Tibial artery (tissue), 4 donors: ENCODE data around the gene LAMA2.

Source experiments
- DNase-seq, 2 donors: peaks; one replicate each; pipeline ENCODE4 v3.0.0-alpha.2; 2019
- H3K27ac ChIP-seq, 2 donors: fragments of 200-600 bp; sonication (generic) in 1 of 2; 1 replicate in 1 of 2; 2 replicates in 1 of 2; pipeline ENCODE4 v1.5.1; 2018 to 2019; ENCODE audit warnings: mild to moderate bottlenecking in 1 of 2
- H3K27me3 ChIP-seq, 2 donors: fragments of 200-600 bp; sonication (generic) in 1 of 2; one replicate each; pipeline versions ENCODE4 v1.5.1 to v1.6.0; 2016 to 2019
- H3K36me3 ChIP-seq, 3 donors: fragments of 200-600 bp; sonication (generic) in 2 of 3; one replicate each; pipeline ENCODE4 v1.5.1; 2016 to 2019; ENCODE audit warnings: mild to moderate bottlenecking in 2 of 3
- H3K4me1 ChIP-seq, 4 donors: fragments of 200-600 bp; sonication (generic) in 2 of 4; 1 replicate in 3 of 4; 2 replicates in 1 of 4; pipeline ENCODE4 v1.5.1; 2016 to 2019
- H3K4me3 ChIP-seq, 2 donors: fragments of 200-600 bp; sonication (generic) in 1 of 2; 1 replicate in 1 of 2; 2 replicates in 1 of 2; pipeline ENCODE4 v1.5.1; 2018 to 2019; ENCODE audit warnings: mild to moderate bottlenecking in 2 of 2
- H3K9me3 ChIP-seq, 3 donors: fragments of 200-600 bp; sonication (generic) in 1 of 3; one replicate each; pipeline ENCODE4 v1.5.1; 2016 to 2019
- intact Hi-C: fragments of 100-400 bp; cut with DNase I; formaldehyde crosslinking; loops from one replicate; pipeline ENCODE4 v1.15.0; 2023; ENCODE audit warnings: low total_unique reads
- TF ChIP-seq, protein P1 (sequence below), 2 experiments: fragments of 200-600 bp in 1 of 2; fragments of 450-650 bp in 1 of 2; IDR thresholded peaks; one replicate each; pipeline ENCODE4 v1.5.1; 2017 to 2019; ENCODE audit warnings: antibody characterized with exemption in 2 of 2, mild to moderate bottlenecking in 1 of 2, moderate library complexity in 1 of 2

The LAMA2 gene

DNA sequence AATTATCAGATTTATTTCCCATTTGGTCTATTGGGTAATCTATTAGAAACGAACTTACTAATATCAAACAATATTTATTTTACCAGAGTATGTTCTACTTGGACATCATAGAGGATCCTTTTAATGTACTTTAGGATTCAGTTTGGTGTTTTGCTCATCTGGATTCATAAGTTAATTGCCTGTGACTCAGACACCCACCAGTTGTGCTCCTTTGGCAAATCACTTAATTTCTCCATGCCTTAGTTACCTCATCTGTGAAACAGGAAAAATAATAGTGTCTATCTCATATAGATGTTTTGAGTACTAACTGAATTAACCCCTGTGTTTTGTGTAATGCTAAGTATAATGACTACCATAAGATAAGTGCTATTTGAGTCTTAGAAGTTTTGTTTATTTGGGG, 292.1 kb downstream of the LAMA2 start:
- Histone ChIP-seq H3K4me3 (no peak overlapping the region), H3K27ac (no peak overlapping the region), H3K36me3 (no peaks in the 10 kb centered on the region), H3K9me3 (no peaks in the 10 kb centered on the region), H3K4me1 (no peaks in the 10 kb centered on the region), H3K27me3 (no peaks in the 10 kb centered on the region)
- no peak for DNase-seq
- intact Hi-C loops: no loop called here
- TF ChIP-seq, protein P1, sequence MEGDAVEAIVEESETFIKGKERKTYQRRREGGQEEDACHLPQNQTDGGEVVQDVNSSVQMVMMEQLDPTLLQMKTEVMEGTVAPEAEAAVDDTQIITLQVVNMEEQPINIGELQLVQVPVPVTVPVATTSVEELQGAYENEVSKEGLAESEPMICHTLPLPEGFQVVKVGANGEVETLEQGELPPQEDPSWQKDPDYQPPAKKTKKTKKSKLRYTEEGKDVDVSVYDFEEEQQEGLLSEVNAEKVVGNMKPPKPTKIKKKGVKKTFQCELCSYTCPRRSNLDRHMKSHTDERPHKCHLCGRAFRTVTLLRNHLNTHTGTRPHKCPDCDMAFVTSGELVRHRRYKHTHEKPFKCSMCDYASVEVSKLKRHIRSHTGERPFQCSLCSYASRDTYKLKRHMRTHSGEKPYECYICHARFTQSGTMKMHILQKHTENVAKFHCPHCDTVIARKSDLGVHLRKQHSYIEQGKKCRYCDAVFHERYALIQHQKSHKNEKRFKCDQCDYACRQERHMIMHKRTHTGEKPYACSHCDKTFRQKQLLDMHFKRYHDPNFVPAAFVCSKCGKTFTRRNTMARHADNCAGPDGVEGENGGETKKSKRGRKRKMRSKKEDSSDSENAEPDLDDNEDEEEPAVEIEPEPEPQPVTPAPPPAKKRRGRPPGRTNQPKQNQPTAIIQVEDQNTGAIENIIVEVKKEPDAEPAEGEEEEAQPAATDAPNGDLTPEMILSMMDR (IDR thresholded peaks at IDR 0.05): no peak

DNA sequence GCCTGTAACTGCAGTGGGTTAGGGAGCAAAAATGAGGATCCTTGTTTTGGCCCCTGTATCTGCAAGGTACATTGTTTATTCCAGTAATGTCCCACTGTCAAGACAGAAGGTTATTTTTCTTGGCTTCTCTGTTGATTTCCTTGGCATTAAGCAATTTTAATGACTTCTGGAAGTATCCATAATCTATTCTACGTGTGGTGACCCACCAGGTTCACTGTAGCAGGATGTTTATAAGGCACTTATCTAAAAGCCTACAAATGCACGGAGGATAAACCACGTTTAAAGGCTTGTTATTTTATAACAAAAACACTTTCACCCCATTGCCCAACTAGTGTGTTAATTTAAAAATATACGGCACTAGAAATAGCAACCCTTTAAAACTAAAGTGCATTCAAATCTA, 294.9 kb downstream of the LAMA2 start:
- intact Hi-C loops: no loop called here
- DNase-seq: no peak
- no peak overlapping the region for H3K27ac ChIP-seq
- no peak overlapping the region for H3K4me3 ChIP-seq
- no peaks in the 10 kb centered on the region for H3K4me1 ChIP-seq
- no peaks in the 10 kb centered on the region for H3K27me3 ChIP-seq
- no peaks in the 10 kb centered on the region for H3K9me3 ChIP-seq
- no peaks in the 10 kb centered on the region for H3K36me3 ChIP-seq
- TF ChIP-seq, protein P1 (IDR thresholded peaks at IDR 0.05): no peak

DNA sequence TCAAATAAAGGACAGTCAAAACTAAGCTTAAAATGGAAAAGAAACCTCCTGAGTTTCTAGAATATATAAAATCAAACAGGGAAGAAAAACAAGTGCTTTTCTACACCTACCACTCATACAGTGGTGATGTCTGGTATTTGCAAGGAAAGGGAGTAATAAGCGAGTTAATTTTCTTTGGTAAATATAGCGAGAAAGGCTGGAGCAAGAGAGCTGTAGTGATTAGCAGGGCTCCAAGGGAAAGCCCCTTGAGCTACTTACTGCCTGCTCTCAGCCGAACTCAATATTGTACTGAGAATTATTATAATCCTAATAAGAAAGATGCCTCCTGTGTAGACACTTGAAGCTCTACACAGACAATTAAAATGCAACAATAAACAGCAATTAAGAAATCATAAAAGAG, 296.3 kb downstream of the LAMA2 start:
- DNase-seq: no peak
- intact Hi-C loops: no loop called here
- Histone ChIP-seq H3K9me3 (no peaks in the 10 kb centered on the region), H3K4me1 (no peaks in the 10 kb centered on the region), H3K4me3 (no peak overlapping the region), H3K27ac (no peak overlapping the region), H3K36me3 (no peaks in the 10 kb centered on the region), H3K27me3 (no peaks in the 10 kb centered on the region)
- TF ChIP-seq, protein P1 (IDR thresholded peaks at IDR 0.05): no peak

DNA sequence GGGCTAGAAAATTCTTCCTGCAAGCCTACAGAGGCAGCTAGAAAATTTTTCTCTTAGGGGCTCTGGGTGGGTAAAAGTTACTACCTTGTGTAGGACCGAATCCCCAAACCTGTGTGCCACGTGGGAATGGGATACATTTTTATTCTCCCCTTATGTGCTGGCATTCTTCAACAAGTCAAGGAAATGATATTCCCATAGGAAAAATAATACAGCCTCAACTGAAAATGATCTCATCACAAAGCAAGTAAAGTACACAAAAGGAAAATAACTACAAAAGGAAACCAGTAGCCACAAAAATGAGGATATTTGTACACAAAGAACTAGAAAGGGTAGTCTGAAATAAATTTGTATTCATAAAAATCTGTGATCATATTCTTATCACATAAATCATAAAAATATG, 298.1 kb downstream of the LAMA2 start:
- Histone ChIP-seq H3K27ac (no peak overlapping the region), H3K4me3 (no peak overlapping the region), H3K27me3 (no peaks in the 10 kb centered on the region), H3K4me1 (no peaks in the 10 kb centered on the region), H3K36me3 (no peaks in the 10 kb centered on the region), H3K9me3 (no peaks in the 10 kb centered on the region)
- DNase-seq: no peak
- intact Hi-C loops: no loop called here
- TF ChIP-seq, protein P1 (IDR thresholded peaks at IDR 0.05): no peak

DNA sequence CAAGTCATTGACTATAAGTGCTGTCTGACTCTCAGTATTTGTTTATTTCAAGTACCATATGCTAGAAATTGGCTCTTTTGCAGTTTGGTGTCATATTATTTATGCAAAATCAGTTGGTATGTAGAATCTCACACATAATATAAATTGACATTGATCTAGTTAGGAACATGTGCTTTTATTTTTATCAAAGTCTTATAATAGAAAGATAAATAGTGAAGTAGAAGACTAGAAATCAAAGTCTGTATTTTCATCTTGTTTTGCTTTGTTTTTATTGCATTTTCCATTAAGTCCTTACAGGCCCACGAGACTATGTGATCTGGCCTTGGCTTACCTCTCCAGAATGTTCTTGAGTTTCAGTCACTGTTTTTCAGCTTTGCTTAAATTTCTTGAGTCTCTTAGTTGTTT, 300.3 kb downstream of the LAMA2 start:
- H3K9me3 ChIP-seq: no peaks in the 10 kb centered on the region
- intact Hi-C loops: no loop called here
- DNase-seq: no peak
- TF ChIP-seq, protein P1 (IDR thresholded peaks at IDR 0.05): no peak
- no peak overlapping the region for H3K27ac ChIP-seq
- no peaks in the 10 kb centered on the region for H3K4me1 ChIP-seq
- H3K4me3 ChIP-seq: no peak overlapping the region
- no peaks in the 10 kb centered on the region for H3K36me3 ChIP-seq
- H3K27me3 ChIP-seq: no peaks in the 10 kb centered on the region

DNA sequence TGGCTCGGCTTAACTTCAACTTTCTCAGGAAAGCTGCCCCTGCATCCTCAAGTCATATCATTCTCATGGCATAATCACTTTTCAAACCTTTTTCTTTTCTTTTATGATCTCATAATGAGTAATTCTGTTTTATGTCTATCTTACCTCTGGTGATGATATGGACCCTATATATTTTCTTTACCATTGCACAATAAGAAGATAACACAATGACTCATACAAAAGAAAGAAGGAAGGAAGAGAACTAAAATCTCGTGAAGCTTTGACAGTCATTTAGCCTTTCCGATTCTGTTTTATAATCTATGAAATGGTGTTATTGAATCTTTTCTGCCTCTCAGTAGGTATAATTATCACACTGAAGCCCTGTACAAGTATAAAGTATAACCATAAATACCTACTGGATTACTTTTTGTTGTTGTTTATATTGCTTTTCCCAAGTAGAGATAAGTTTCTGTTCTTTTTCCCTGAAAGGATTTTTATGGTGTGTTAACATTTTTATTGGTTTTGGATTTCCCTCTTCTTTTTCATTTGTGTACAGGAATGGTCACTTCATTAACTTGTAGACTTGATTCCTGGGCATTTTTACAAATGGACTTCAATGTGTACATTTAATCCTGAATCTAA, 300.9 kb downstream of the LAMA2 start:
- no peaks in the 10 kb centered on the region for H3K36me3 ChIP-seq
- no peak overlapping the region for H3K27ac ChIP-seq
- no peak overlapping the region for H3K4me3 ChIP-seq
- no peaks in the 10 kb centered on the region for H3K9me3 ChIP-seq
- H3K27me3 ChIP-seq: no peaks in the 10 kb centered on the region
- no peaks in the 10 kb centered on the region for H3K4me1 ChIP-seq
- DNase-seq: no peak
- intact Hi-C loops: no loop called here
- TF ChIP-seq, protein P1 (IDR thresholded peaks at IDR 0.05): no peak
